Measurements from ENCODE around the gene HS1BP3. TPM values are rescaled to one million over a fixed set of nuclear protein-coding genes. Genes with fewer than 3 reads are reported as not detected.
A peak's percentile ranks its signal among the peaks of the same experiment; 100 is the strongest.

Gene HS1BP3
- total and polyA plus RNA-seq, 5 experiments from 2014 or later, result 11.0 to 15.5 (median 15.4) TPM

DNA sequence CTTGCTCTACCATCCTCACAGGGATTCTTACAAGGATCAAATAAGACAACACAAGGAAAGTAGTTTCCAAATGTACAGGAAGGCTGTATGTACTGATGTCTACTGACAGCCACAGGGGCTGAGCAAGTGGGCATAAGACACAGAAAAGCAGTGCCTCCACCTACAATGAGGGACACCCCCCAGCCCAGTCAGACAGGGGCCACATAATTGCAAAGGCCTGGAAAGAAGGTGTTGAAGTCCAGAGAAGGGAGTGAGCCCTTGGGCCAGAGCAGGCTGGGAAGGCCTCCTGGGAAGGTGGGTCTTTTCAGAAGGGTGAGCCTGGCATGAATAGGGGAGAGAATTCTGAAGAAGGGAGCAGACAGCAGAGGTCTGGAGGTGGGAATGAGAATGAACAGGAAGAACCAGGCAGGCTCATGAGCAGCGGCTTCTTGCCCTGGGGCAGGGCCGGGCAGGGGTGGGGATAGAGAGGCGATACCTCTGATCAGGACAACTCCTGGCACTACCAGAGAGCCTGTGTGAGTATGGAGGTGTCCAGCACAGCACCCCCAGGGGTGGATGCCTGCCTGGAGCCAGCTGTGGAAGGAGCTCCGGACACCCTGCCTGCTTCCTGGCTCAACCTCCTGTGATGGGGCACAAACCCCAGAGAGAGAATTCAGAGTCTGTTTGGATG is 30.1 kb downstream of the HS1BP3 start:
- no peaks in the 10 kb centered on the region for H3K27me3 Mint-ChIP-seq
- POLR2A ChIA-PET, result no interaction called here
- peaks cover 0 to 9% (median 3%) of the 10 kb centered on the region in 4 donors for H3K4me1 Mint-ChIP-seq
- no peaks in the 10 kb centered on the region for H3K9me3 Mint-ChIP-seq
- peak overlapping the region in 2 of 10 donors; percentile 28 to 75 for H3K27ac Mint-ChIP-seq
- DNase-seq (peak in 1 of 10 donors; percentile 35), ATAC-seq (no peak)
- no peak overlapping the region for H3K4me3 Mint-ChIP-seq
- peaks cover 5 to 47% (median 15%) of the 10 kb centered on the region in 3 donors for H3K36me3 Mint-ChIP-seq

DNA sequence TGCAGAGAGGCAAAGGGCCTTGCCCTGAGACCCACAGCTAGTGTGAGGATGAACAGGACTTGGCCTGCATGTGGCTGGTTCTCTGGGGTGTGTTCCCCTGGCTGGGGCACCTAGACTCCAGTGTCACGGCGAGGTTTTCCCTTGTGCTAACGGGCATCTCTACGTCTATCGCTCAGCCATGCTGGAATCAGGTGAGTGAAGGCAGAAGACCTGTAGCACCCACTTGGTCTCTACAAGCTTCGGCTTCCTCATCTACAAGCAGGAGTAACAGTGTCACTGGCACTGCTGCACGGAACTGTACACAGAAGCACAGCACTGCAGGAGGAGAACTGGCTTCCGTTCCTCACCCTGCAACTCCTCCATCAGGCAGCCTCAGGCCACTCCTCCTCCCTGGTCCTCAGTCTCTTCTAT is 30.6 kb downstream of the HS1BP3 start:
- Mint-ChIP-seq H3K27me3 (no peaks in the 10 kb centered on the region), H3K27ac (peak overlapping the region in 1 of 10 donors; percentile 75), H3K4me3 (no peak overlapping the region), H3K4me1 (peaks cover 0 to 9% (median 3%) of the 10 kb centered on the region in 4 donors), H3K9me3 (no peaks in the 10 kb centered on the region), H3K36me3 (peaks cover 5 to 46% (median 14%) of the 10 kb centered on the region in 3 donors)
- POLR2A ChIA-PET, result no interaction called here
- DNase-seq, result no peak
- no peak for ATAC-seq

DNA sequence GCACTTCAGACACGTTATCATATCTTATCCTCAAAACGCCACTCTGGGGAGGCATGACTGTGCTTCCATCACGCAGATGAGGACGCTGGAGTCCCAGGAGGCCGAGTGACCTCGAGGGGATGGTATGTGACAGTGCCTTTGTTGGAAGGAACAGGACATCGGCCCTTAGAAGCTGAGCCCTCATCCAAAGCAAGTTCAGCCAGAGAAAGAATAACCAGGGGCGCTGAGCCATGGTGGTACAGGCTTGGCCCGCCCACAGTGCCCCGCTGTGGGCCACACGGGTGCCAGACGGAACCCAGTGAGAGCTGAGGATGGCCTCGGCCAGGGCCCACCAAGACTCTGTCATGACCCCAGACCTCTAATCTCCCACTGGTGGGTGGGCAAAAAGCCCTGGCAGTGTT is 31.3 kb downstream of the HS1BP3 start:
- H3K27ac Mint-ChIP-seq, result no peak overlapping the region
- no peak for ATAC-seq
- H3K4me3 Mint-ChIP-seq, result no peak overlapping the region
- peaks cover 5 to 46% (median 14%) of the 10 kb centered on the region in 3 donors for H3K36me3 Mint-ChIP-seq
- H3K27me3 Mint-ChIP-seq, result no peaks in the 10 kb centered on the region
- no peak for DNase-seq
- POLR2A ChIA-PET, result no interaction called here
- no peaks in the 10 kb centered on the region for H3K9me3 Mint-ChIP-seq
- H3K4me1 Mint-ChIP-seq, result peaks cover 0 to 9% (median 3%) of the 10 kb centered on the region in 4 donors

DNA sequence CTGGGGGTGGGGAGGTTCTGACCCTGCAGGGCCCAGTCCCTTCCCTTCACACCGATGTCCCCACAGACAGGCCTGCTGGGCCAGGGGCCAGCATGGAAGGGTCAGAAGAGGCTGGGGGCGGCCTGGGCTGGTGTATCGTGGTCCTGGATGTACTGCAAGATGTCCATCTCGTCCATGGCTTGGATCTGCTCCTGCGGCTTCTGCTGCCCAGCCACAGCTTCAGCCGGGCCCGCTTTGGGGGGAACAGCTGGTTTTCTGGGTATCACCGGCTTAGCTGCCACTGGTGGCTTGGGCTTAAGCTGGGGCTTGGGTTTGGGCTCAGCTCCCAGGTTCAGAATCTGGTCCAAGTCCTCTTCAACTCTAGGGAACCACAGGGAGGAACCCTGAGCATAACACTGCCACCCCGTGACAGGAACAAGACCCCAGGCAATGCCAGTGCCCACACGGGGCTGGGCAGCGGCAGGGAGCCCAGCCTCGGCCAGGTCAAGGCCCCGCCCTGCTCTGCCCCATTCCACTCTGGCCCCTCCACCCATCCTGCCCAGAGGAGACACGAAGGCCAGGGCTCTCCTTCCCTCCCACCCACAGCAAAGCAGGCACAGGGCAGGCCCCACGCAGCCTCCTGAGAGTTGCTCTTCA is 31.9 kb downstream of the HS1BP3 start:
- Mint-ChIP-seq H3K27ac (no peak overlapping the region), H3K36me3 (peaks cover 5 to 44% (median 14%) of the 10 kb centered on the region in 3 donors), H3K27me3 (no peaks in the 10 kb centered on the region), H3K4me1 (peaks cover 0 to 9% (median 3%) of the 10 kb centered on the region in 4 donors), H3K9me3 (no peaks in the 10 kb centered on the region), H3K4me3 (no peak overlapping the region)
- ATAC-seq (no peak), DNase-seq (peak in 1 of 10 donors; percentile 50)
- POLR2A ChIA-PET, result no interaction called here

DNA sequence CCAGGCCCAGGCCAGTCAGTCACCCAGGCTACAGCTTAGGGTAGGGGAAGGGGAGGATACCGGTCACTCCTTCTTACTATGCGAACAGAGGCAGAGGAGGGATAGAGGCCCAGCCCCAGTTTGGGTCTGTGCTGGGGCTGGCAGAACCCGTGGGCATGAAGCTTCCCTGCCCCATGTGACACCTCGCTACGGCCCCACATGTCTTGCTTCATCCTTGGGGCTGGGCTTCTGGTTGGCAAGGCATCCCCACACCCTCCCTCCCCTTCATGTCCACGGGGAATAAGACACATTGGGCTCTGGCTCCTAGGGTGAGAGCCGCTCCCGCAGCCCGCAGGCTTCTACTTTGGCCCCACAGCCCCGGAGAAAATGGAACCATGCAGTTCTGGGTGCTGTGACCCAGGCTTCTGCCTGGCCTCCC is 32.4 kb downstream of the HS1BP3 start:
- Mint-ChIP-seq H3K27me3 (no peaks in the 10 kb centered on the region), H3K9me3 (no peaks in the 10 kb centered on the region), H3K36me3 (peaks cover 5 to 40% (median 12%) of the 10 kb centered on the region in 3 donors), H3K27ac (no peak overlapping the region), H3K4me3 (no peak overlapping the region), H3K4me1 (peaks cover 0 to 9% (median 3%) of the 10 kb centered on the region in 4 donors)
- POLR2A ChIA-PET, result no interaction called here
- DNase-seq (peak in 1 of 10 donors; percentile 34), ATAC-seq (no peak)

DNA sequence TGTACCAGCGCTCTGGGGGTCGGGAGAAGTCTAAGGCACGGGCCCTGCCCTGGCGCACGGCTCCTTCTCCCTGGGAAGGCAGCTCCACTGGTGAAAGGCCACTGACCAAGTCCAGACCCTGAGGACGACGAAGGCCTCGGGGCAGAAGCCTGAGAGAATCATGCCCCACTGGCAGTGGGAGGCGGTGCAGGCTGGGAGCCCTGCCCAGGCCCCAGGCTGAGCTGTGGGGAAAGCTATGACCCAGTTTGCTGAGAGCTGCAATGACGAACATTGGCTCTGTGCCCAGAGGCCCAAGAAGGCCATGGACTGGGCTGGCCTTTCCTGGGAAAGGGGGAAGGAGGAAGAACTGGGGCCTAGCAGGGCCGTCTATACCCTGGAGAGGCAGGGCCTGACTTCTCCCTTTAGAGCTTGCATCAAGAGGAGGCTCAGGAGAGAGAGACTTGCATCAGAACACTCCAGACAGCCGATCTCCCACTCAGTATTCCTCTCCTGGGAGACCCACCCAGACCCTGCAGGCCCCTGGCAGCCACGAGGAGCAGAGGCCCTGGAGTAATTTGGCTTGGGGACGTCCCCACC is 32.9 kb downstream of the HS1BP3 start:
- DNase-seq, result peak in 1 of 10 donors; percentile 27
- Mint-ChIP-seq H3K9me3 (no peaks in the 10 kb centered on the region), H3K4me1 (peaks cover 0 to 9% (median 3%) of the 10 kb centered on the region in 4 donors), H3K36me3 (peaks cover 5 to 37% (median 12%) of the 10 kb centered on the region in 3 donors), H3K27ac (no peak overlapping the region), H3K4me3 (no peak overlapping the region), H3K27me3 (no peaks in the 10 kb centered on the region)
- ATAC-seq, result no peak
- POLR2A ChIA-PET, result no interaction called here

DNA sequence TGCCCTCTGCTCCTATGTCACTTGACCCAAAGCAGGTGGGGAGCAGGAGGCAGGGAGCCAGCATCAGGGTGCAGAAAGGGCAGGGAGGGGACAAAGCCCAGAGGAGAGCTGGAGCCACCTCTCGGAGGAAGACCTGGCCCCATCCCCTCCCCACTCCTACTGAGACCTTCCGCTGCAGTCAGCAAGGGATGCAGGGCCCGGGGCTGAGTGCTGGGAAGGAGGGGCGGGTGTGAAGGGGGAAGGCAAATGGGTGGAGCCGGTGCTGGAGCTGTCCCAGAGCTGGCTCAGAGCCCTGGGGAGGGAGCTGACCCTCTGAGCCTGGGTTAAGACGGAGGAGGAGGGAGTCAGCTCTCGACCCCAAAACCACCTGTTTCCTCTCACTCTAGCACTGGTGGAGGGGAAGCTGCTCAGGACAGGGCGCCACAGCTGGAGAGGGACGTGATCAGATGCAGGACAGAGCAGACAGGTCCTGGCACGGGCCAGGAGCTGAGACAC is 33.8 kb downstream of the HS1BP3 start:
- Mint-ChIP-seq H3K36me3 (peaks cover 5 to 29% (median 8%) of the 10 kb centered on the region in 3 donors), H3K9me3 (no peaks in the 10 kb centered on the region), H3K27me3 (no peaks in the 10 kb centered on the region), H3K27ac (no peak overlapping the region), H3K4me3 (no peak overlapping the region), H3K4me1 (peaks cover 0 to 9% (median 3%) of the 10 kb centered on the region in 4 donors)
- peak in 1 of 10 donors; percentile 34 for DNase-seq
- ATAC-seq, result no peak
- POLR2A ChIA-PET, result no interaction called here

DNA sequence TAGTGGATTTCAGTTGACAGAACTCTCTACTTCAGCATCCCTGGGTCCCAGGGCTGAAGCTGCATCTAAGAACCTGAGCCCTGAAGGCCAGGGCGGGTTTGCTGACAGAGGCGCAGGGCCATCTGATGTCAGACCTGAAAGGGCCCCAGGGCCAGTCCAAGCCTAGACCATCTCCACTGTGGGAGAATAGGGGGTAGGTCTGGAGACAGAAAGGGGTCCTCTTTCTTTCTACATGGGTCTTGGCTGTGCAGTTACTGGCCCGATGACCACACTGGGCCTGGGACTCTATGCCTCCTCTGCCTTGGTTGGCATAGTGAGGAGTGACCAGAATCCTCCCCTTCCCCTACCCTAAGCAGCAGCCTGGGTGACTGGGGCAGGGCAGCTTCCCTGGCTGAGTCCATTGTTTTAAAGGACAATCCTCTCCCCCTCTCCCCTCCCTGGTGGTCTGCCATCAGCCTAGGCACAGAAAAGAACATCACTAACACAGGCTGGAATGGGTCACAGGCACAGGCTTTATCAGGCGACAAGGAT is 34.5 kb downstream of the HS1BP3 start:
- Mint-ChIP-seq H3K9me3 (no peaks in the 10 kb centered on the region), H3K27me3 (no peaks in the 10 kb centered on the region), H3K36me3 (peaks cover 5 to 23% (median 8%) of the 10 kb centered on the region in 3 donors), H3K4me3 (no peak overlapping the region), H3K4me1 (peaks cover 0 to 9% (median 3%) of the 10 kb centered on the region in 4 donors), H3K27ac (no peak overlapping the region)
- POLR2A ChIA-PET, result no interaction called here
- DNase-seq (no peak), ATAC-seq (no peak)

DNA sequence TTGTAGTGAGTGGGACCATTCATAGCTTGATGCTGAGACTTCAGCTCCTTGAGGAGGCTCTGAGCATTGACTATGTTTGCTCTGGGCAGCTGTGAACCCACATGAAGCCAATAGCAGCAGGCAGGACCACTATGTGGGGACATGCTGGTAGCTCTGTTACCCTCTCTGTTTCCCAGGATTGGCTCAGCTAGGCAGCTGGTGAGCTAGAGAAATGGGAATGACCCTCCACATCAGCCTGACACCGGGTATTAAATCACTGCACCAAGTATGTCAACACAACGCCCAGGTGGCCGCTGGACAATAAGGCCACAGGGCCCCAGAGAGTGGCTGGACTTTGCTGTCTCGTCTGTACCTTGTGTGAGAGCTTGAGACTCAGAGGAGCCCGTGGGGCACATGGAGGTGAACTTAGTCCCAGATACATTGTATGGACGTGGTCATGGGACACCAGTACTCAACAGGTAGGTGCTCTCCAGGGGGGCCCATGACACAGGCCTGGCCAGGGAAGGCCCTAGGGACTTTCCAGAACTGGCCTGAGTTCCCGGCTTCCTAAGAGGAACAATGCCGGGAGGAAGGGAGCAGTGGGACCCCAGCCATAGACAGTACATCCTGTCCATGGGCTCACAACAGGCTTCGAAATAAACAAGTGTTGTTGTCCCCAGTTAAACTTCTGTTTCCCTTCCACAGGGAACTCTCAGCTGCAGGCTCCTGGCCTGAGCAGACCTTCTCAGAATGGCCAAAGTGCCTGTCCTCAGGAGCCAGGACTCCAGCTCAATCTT is 35.2 kb downstream of the HS1BP3 start:
- POLR2A ChIA-PET, result no interaction called here
- DNase-seq, result peak in 1 of 10 donors; percentile 52
- H3K36me3 Mint-ChIP-seq, result peaks cover 3 to 16% (median 5%) of the 10 kb centered on the region in 3 donors

DNA sequence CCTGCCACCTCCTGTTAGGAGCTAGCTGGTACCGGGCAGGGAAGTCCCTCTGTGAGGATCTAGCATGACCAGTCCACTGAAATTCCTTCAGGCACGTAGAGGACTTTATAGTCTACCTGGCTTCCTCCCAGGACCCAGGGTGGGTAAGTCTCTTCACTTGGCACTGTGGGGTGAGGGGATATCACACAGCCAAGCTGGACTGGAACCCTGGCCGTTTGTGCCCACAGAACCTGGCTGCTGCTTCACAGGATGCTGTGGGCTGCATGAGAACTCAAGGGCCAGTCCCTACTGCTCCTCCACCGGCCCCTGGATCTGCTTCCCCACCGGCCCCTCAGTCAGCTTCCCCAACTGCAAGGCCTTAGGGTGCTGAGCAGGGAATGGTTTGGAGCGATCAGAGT is 35.8 kb downstream of the HS1BP3 start:
- H3K4me1 Mint-ChIP-seq, result peaks cover 0 to 6% (median 2%) of the 10 kb centered on the region in 4 donors
- no peak for ATAC-seq
- POLR2A ChIA-PET, result no interaction called here

More for the DNA sequence above, 35.2 kb downstream of the HS1BP3 start:
- H3K27me3 Mint-ChIP-seq, result no peaks in the 10 kb centered on the region
- ATAC-seq, result no peak
- H3K4me1 Mint-ChIP-seq, result peaks cover 0 to 6% (median 3%) of the 10 kb centered on the region in 4 donors
- H3K9me3 Mint-ChIP-seq, result no peaks in the 10 kb centered on the region
- peak overlapping the region in 1 of 10 donors; percentile 21 for H3K27ac Mint-ChIP-seq
- H3K4me3 Mint-ChIP-seq, result no peak overlapping the region

DNA sequence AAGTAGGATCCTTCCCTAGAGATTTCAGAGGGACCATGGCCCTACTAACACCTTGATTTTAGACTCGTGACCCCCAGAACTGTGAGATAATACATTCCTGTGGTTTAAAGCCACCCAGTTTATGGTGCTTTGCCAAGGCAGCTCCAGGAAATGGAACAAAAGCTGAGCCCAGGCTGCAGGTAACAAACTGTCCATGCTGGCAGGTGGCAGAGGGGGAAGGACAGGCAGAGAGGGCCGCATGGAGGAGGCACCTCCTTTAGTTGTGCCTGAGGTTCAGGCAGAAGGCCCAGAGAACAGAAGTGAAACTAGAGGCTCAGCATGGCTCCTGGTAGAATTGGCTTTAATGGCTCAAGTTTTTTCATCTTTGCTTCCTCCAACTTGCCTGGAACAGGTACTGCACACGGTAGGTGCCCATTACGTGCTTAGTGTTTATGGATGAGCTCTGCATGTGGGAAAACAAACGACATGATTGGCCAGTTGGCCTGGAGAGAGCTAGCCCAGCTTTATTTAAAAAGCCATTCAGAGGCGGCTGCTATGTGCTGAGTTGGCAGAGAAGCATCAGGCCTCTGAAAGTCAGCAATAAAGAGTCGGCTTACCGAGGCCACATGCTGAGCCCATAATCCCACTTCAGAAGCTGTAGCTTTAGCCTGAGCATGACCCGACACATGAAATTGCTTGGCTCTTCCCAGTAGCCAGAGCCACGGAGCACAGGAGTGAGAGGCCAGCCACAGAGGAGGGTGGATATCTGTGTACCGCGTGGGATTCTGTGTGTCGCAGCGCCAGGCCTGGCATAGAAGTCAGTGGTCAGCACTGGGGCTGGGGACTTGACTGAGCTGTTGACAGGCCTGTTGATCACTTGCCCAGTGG is 36.5 kb downstream of the HS1BP3 start:
- Mint-ChIP-seq H3K4me3 (no peak overlapping the region), H3K9me3 (peaks cover 0 to 2% (median 0%) of the 10 kb centered on the region in 9 donors), H3K36me3 (peaks cover 0 to 5% (median 0%) of the 10 kb centered on the region in 3 donors), H3K27ac (no peak overlapping the region), H3K4me1 (peaks cover 0 to 5% (median under 1%) of the 10 kb centered on the region in 4 donors), H3K27me3 (no peaks in the 10 kb centered on the region)
- POLR2A ChIA-PET, result no interaction called here
- DNase-seq, result no peak
- ATAC-seq, result no peak

More for the DNA sequence above, 35.8 kb downstream of the HS1BP3 start:
- Mint-ChIP-seq H3K4me3 (no peak overlapping the region), H3K27ac (no peak overlapping the region), H3K36me3 (peaks cover 0 to 11% (median 0%) of the 10 kb centered on the region in 3 donors), H3K9me3 (peaks cover 0 to 2% (median 0%) of the 10 kb centered on the region in 9 donors), H3K27me3 (no peaks in the 10 kb centered on the region)
- no peak for DNase-seq

All from naive thymus-derived CD8-positive, alpha-beta T cell (primary cell).